Upper lobe of left lung (tissue), 4 donors: Measurements from ENCODE around the gene SBF2.

Experiments used
- CTCF ChIP-seq, 6 experiments: fragments of 450-650 bp in 4 of 6; fragments of 200-600 bp in 2 of 6; sonication (generic) in 2 of 6; IDR thresholded peaks; one replicate each; pipeline ENCODE4 v1.5.1; 2016 to 2019; ENCODE audit warnings: antibody characterized with exemption in 6 of 6
- EP300 ChIP-seq, 4 donors: sonication (generic); formaldehyde crosslinking; IDR thresholded peaks; one replicate each; pipeline ENCODE4 v1.5.1; 2017; ENCODE audit warnings: antibody characterized with exemption in 4 of 4, control low read depth in 2 of 4
- POLR2A ChIP-seq, 4 donors: fragments of 450-650 bp; IDR thresholded peaks; one replicate each; pipeline ENCODE4 v1.5.1; 2016 to 2017; ENCODE audit warnings: antibody characterized with exemption in 4 of 4, mild to moderate bottlenecking in 2 of 4

GRCh38 chr11:9876331-9876730, 417.7 kb downstream of the SBF2 start:
- no peak for TF ChIP-seq POLR2A (IDR thresholded peaks at IDR 0.05)
- TF ChIP-seq CTCF (IDR thresholded peaks at IDR 0.05) = no peak
- no peak for TF ChIP-seq EP300 (IDR thresholded peaks at IDR 0.05)
